Adrenal gland (tissue), 12 donors: ENCODE data around the gene PRKCB. TPM values are rescaled to one million over a fixed set of nuclear protein-coding genes. Genes with fewer than 3 reads are reported as not detected.
"Not testable (repeated sequence)": the region's sequence is repeated elsewhere in the genome, so short reads cannot be mapped to it uniquely, and the experiment has no call there.

Experiments
- DNase-seq, 7 donors: peaks; one replicate each; pipeline ENCODE4 v3.0.0-alpha.2; 2019 to 2020
- H3K27ac ChIP-seq, 5 donors: fragments of 200-600 bp; sonication (generic) in 4 of 5; 1 replicate in 3 of 5; 2 replicates in 2 of 5; pipeline versions ENCODE4 v1.5.1 to v1.8.0; 2016 to 2020; ENCODE audit warnings: mild to moderate bottlenecking in 1 of 5
- H3K27me3 ChIP-seq: fragments of 200-600 bp; 2 replicates; pipeline ENCODE4 v1.8.0; 2021
- H3K36me3 ChIP-seq, 2 donors: fragments of 200-600 bp; replicated peaks in 1 of 2; 1 replicate in 1 of 2; 2 replicates in 1 of 2; pipeline versions ENCODE4 v1.5.1 to v1.8.0; 2018 to 2022
- H3K4me1 ChIP-seq, 2 donors: fragments of 200-600 bp; replicated peaks in 1 of 2; 1 replicate in 1 of 2; 2 replicates in 1 of 2; pipeline versions ENCODE4 v1.5.1 to v1.8.0; 2018 to 2021
- H3K4me3 ChIP-seq, 4 donors: fragments of 200-600 bp; sonication (generic) in 3 of 4; one replicate each; pipeline ENCODE4 v1.5.1; 2016 to 2018
- H3K9me3 ChIP-seq, 3 donors: fragments of 200-600 bp; sonication (generic) in 1 of 3; replicated peaks in 1 of 3; 1 replicate in 2 of 3; 2 replicates in 1 of 3; pipeline versions ENCODE4 v1.5.1 to v1.8.0; 2016 to 2021
- POLR2A ChIP-seq, 2 donors: fragments of 450-650 bp; IDR thresholded peaks; one replicate each; pipeline ENCODE4 v1.6.1; 2017; ENCODE audit warnings: antibody characterized with exemption in 2 of 2, mild to moderate bottlenecking in 2 of 2, moderate library complexity in 1 of 2
- WGBS, 4 donors: extraction: QIAGEN DNeasy Blood & Tissue Kit in 2 of 4; methylation state at CpG; one replicate each; pipeline versions ENCODE4 v1.1.5 to v1.1.7; 2013 to 2017; 5-methylcytosine and 5-hydroxymethylcytosine counted together
- intact Hi-C, 2 donors: fragments of 100-400 bp; cut with DNase I; formaldehyde crosslinking; loops; one replicate each; pipeline versions ENCODE4 v1.14.1 to v1.15.0; 2022 to 2023
- polyA plus RNA-seq, 3 donors: library from polyadenylated mRNA; stranded (reverse); fragments of 200-250 nt in 2 of 3; fragments of 350-450 nt in 1 of 3; fragmentation: Illumina TruSeq in 1 of 3; extraction: RNeasy Lipid Tissue Mini Kit (QIAGEN cat#74804) in 1 of 3; gene quantifications; one replicate each; pipeline ENCODE4 v1.2.3, GENCODE V29; 2013 to 2014
- total RNA-seq, 9 donors: library from RNA; depleted of rRNA in 4 of 9; stranded (reverse); fragments of >200 nt in 4 of 9; fragments of 120-200 nt in 1 of 9; fragmentation: NEBNext Ultra II Directional in 1 of 9; extraction: Animal tissue kit (Norgen Biotek cat#: 25700) in 1 of 9; gene quantifications; one replicate each; pipeline versions ENCODE4 v1.1.0 to v1.2.4, GENCODE V29; 2013 to 2023
- TF ChIP-seq, protein P1 (sequence below), 6 experiments: fragments of 450-650 bp in 4 of 6; fragments of 200-600 bp in 2 of 6; sonication (generic) in 1 of 6; IDR thresholded peaks; 1 replicate in 5 of 6; 2 replicates in 1 of 6; pipeline versions ENCODE4 v1.5.1 to v1.8.0; 2016 to 2021; ENCODE audit warnings: antibody characterized with exemption in 6 of 6, mild to moderate bottlenecking in 2 of 6, moderate library complexity in 1 of 6
- donor health status: healthy with polysubstance abuse.
- donor health status: Bipolar disorder and iron deficiency.
- donor health status: DM: yes; HTN: yes; CAD: no.
- donor health status: DM: no; HTN: no; CAD: no.
- donor health status: DM: no; HTN: no; CAD: no.
- donor health status: DM: yes; HTN: yes; CAD: no.

PRKCB gene
- total and polyA plus RNA-seq, 12 donors: 0.54 to 8.0 (median 3.0) TPM

DNA sequence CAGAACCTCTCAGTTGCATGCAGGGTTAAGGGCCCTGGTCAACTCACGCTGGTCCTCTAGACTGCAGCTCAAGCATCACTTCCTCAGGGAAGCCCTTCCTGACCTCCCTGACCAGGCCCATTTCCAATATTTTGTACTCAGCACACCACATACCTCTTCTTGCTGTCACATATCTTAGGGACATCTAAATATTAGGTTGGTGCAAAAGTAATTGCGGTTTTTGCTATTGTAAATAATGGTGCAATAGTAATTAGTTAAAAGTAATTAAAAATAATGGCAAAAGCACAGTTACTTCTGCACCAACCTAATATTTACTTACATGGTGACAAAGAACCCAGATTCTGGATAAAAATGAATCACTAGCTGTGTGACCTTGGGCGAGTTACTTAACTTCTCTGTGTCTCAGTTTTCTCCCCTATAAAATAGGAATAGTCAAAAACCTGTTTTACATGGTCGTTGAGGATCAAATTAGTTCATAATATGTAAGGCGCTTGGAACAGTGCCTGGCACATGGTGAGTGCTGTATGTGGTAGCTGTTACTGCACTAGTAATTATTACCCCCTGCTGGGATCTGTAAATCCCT lies 177.4 kb downstream of the PRKCB start:
- intact Hi-C loops: loop anchor here in 1 of 2 donors (10.0 kb wide), 1 partner anchor 208 kb away; no protein-coding TSS in a partner anchor
- no peak overlapping the region for H3K4me3 ChIP-seq
- DNase-seq: no peak
- H3K9me3 ChIP-seq: no peaks in the 10 kb centered on the region
- H3K27ac ChIP-seq: no peak overlapping the region
- 67 to 79% (median 69%) methylated on average over 5 of the region's 5 CpGs for WGBS, 4 donors
- no peak for TF ChIP-seq POLR2A (IDR thresholded peaks at IDR 0.05)
- TF ChIP-seq, protein P1, sequence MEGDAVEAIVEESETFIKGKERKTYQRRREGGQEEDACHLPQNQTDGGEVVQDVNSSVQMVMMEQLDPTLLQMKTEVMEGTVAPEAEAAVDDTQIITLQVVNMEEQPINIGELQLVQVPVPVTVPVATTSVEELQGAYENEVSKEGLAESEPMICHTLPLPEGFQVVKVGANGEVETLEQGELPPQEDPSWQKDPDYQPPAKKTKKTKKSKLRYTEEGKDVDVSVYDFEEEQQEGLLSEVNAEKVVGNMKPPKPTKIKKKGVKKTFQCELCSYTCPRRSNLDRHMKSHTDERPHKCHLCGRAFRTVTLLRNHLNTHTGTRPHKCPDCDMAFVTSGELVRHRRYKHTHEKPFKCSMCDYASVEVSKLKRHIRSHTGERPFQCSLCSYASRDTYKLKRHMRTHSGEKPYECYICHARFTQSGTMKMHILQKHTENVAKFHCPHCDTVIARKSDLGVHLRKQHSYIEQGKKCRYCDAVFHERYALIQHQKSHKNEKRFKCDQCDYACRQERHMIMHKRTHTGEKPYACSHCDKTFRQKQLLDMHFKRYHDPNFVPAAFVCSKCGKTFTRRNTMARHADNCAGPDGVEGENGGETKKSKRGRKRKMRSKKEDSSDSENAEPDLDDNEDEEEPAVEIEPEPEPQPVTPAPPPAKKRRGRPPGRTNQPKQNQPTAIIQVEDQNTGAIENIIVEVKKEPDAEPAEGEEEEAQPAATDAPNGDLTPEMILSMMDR (IDR thresholded peaks at IDR 0.05): no peak
- no peaks in the 10 kb centered on the region for H3K27me3 ChIP-seq
- H3K4me1 ChIP-seq: no peaks in the 10 kb centered on the region
- no peaks in the 10 kb centered on the region for H3K36me3 ChIP-seq

DNA sequence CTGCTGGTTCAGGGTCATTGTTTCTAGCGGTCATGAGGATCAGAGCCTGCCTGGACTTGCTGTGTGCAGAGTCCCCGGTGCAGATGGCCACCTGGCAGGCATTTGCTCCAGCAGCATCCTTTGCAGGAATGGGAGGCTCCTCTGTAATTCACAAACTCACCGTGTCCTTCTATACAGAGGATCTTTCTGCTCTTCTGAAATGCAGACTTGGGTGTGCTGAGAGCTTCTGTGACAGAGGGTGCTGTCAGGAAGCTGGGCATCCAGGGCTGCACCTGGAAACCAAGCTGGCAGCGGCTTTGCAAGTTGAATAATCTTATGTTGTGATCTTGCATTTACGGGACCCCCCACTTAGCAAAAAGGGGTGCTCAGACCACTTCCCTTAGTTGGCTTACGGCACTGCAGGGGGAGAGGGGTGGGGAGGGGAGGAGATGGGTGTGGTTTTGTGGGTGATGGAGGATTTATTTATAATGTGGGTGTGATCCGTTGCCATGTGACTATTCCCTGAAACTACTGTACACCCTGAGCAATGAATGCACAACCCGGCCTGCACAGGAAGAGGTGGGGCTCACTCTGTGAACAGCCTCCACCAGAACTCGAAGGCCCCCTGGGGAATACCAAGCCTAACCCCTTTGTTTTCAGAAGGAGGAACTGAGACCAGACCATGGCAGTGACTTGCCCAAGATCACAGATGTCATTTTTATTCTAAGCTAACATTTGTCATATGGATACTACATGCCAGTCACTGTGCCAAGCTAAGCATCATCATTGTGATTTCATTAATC lies 178.3 kb downstream of the PRKCB start:
- H3K27me3 ChIP-seq: no peaks in the 10 kb centered on the region
- intact Hi-C loops: loop anchor here in 1 of 2 donors (10.0 kb wide), 1 partner anchor 209 kb away; no protein-coding TSS in a partner anchor
- no peaks in the 10 kb centered on the region for H3K4me1 ChIP-seq
- no peaks in the 10 kb centered on the region for H3K36me3 ChIP-seq
- H3K9me3 ChIP-seq: no peaks in the 10 kb centered on the region
- WGBS, 4 donors: 40 to 44% (median 41%) methylated on average over 9 of the region's 9 CpGs
- no peak for TF ChIP-seq POLR2A (IDR thresholded peaks at IDR 0.05)
- TF ChIP-seq, protein P1 (IDR thresholded peaks at IDR 0.05): no peak
- no peak overlapping the region for H3K27ac ChIP-seq
- no peak for DNase-seq
- no peak overlapping the region for H3K4me3 ChIP-seq

DNA sequence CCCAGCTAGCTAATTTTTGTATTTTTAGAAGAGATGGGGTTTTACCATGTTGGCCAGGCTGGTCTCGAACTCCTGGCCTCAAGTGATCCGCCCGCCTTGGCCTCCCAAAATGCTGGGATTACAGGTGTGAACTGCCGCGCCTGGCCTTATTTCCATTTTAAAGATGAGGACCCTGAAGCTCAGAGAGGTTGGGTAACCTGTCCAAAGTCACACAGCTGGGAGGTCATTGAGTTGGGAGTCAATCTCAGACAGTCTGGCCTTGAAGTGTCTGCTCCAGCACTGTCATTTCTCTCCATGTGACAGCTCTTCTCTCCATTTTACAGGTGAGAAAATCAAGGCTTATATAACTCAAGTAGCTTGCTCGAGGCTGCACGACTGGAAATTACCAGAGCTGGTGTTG lies 179.2 kb downstream of the PRKCB start:
- H3K9me3 ChIP-seq, H3K4me3 ChIP-seq, H3K4me1 ChIP-seq, H3K36me3 ChIP-seq, DNase-seq, H3K27ac ChIP-seq, H3K27me3 ChIP-seq: not testable (repeated sequence)
- 66 to 79% (median 76%) methylated on average over 6 to 7 of the region's 7 CpGs for WGBS, 4 donors
- intact Hi-C loops: loop anchor here in 1 of 2 donors (10.0 kb wide), 1 partner anchor 210 kb away; no protein-coding TSS in a partner anchor

DNA sequence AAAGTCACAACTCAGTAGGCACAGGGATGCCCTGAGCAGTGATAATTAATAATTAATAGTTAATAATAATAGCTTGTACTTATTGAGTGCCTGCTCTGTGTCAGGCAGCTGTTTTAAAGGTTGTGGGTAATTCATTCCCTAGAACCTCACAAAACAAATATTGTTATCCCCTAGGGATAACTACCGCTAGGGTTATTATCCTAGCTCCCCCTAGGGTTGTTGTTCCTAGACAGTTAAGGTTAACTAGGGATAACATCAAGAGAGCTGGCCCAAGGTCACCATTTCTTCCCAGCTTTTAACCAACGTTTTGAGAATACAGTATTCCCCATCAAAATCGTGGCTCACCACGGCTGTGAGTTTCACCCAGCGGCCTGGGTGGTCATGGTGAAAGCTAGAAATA lies 180.1 kb downstream of the PRKCB start:
- no peak overlapping the region for H3K4me3 ChIP-seq
- H3K9me3 ChIP-seq: no peaks in the 10 kb centered on the region
- intact Hi-C loops: loop anchor here in 1 of 2 donors (10.0 kb wide), 1 partner anchor 211 kb away; no protein-coding TSS in a partner anchor
- H3K27ac ChIP-seq: no peak overlapping the region
- no peak for TF ChIP-seq POLR2A (IDR thresholded peaks at IDR 0.05)
- 42 to 50% (median 46%) methylated on average over 5 of the region's 5 CpGs for WGBS, 4 donors
- H3K4me1 ChIP-seq: no peaks in the 10 kb centered on the region
- no peaks in the 10 kb centered on the region for H3K27me3 ChIP-seq
- DNase-seq: no peak
- H3K36me3 ChIP-seq: no peaks in the 10 kb centered on the region

DNA sequence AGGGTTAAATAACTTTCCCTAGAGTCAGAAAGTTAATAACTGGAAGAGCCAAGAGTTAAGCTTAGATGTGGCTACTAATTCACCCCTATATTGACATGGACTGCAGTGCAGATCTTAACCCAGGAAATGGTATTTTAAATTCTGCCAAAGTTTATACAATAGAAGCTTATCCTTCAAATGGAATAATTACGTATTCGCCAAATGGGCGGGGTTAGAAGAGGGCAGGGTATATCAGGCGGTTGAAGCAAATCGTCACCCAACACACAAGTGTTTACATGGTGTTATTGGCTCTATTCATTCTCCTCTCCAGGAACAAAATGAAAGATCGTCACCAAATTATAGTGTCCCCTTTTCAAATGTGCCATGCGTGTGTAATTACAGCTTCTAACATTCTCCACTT lies 182.7 kb downstream of the PRKCB start:
- no peak overlapping the region for H3K4me3 ChIP-seq
- TF ChIP-seq POLR2A (IDR thresholded peaks at IDR 0.05): no peak
- TF ChIP-seq, protein P1 (IDR thresholded peaks at IDR 0.05): no peak
- H3K9me3 ChIP-seq: no peaks in the 10 kb centered on the region
- no peaks in the 10 kb centered on the region for H3K36me3 ChIP-seq
- no peaks in the 10 kb centered on the region for H3K27me3 ChIP-seq
- intact Hi-C loops: loop anchor here in 1 of 2 donors (10.0 kb wide), 1 partner anchor 214 kb away; no protein-coding TSS in a partner anchor
- 73 to 82% (median 80%) methylated on average over 7 of the region's 7 CpGs for WGBS, 4 donors
- H3K4me1 ChIP-seq: no peaks in the 10 kb centered on the region
- no peak overlapping the region for H3K27ac ChIP-seq
- DNase-seq: no peak
